Measurements from ENCODE around the gene NRBP1. TPM values are rescaled to one million over a fixed set of nuclear protein-coding genes. Genes with fewer than 3 reads are reported as not detected.

The NRBP1 gene
- total RNA-seq, 1 experiment from 2014 or later = 140 TPM

GRCh38 chr2:27379383-27379835, 49.0 kb upstream of the NRBP1 start:
- peaks cover 42 to 91% (median 76%) of the 10 kb centered on the region in 3 experiments; a peak in 6 of 7 replicates for H3K36me3 Mint-ChIP-seq (ENCODE audit: insufficient read depth in 1 of 3, low read depth in 3 of 3)
- peaks cover 12% of the 10 kb centered on the region for H3K23me2 ChIP-seq (ENCODE audit: insufficient read length, low read depth, low read length, poor library complexity, severe bottlenecking)
- H2AFZ ChIP-seq (ENCODE audit: low read length) = no peak overlapping the region
- peaks cover 1% of the 10 kb centered on the region; the same call in 1 of the 2 replicates for H3K27me3 Mint-ChIP-seq (ENCODE audit: low read depth)
- H3K18ac ChIP-seq (ENCODE audit: insufficient read length, low read depth, low read length) = no peak overlapping the region
- no peaks in the 10 kb centered on the region for H3K79me2 ChIP-seq (ENCODE audit: insufficient read depth, low read length)
- WGBS (ENCODE audit: extremely low coverage, insufficient read length, low lambda C conversion rate) = no CpG with 5 or more reads among the region's 2 CpGs
- H3K79me1 ChIP-seq (ENCODE audit: insufficient read depth, low read depth, low read length, poor library complexity, severe bottlenecking) = no peaks in the 10 kb centered on the region
- H3K27ac Mint-ChIP-seq = peak overlapping the region; percentile 41 to 92 (median 70); a peak in 5 of 7 replicates
- no peaks in the 10 kb centered on the region for H3K9me3 ChIP-seq (ENCODE audit: control insufficient read depth, low read depth, low read length)
- H2BK12ac ChIP-seq (ENCODE audit: insufficient read length, low read depth, low read length) = no peak overlapping the region
- no peak overlapping the region for H2BK120ac ChIP-seq (ENCODE audit: low read depth, low read length, poor library complexity, severe bottlenecking)
- H4K8ac ChIP-seq (replicated peaks; ENCODE audit: insufficient read length, low read depth, low read length) = no peak overlapping the region
- H3K56ac ChIP-seq (ENCODE audit: insufficient read length, low read depth, low read length) = no peak overlapping the region
- no peaks in the 10 kb centered on the region for H3K4me1 ChIP-seq (ENCODE audit: insufficient read depth, low read length)
- no peak overlapping the region for H3K23ac ChIP-seq (ENCODE audit: insufficient read length, low read depth, low read length)
- no peak overlapping the region for H2AK5ac ChIP-seq (ENCODE audit: insufficient read length, low read length)
- H2BK5ac ChIP-seq (ENCODE audit: insufficient read length, low read length) = no peak overlapping the region
- H4K5ac ChIP-seq (ENCODE audit: insufficient read length, low read depth, low read length) = no peak overlapping the region
- H3K4me1 Mint-ChIP-seq = peaks cover 19 to 27% of the 10 kb centered on the region in 2 experiments
- H3K27me3 ChIP-seq (ENCODE audit: insufficient read depth, low read length) = no peaks in the 10 kb centered on the region
- H3K14ac ChIP-seq (ENCODE audit: insufficient read depth, low read length) = no peak overlapping the region
- no peaks in the 10 kb centered on the region for H3K9me3 Mint-ChIP-seq
- H2BK20ac ChIP-seq (ENCODE audit: low read depth, low read length, poor library complexity, severe bottlenecking) = no peak overlapping the region
- no peaks in the 10 kb centered on the region for H4K20me1 ChIP-seq (ENCODE audit: control insufficient read depth, insufficient read depth, insufficient read length)
- H3K9ac ChIP-seq (ENCODE audit: extremely low read depth, insufficient read length, low read length) = peak overlapping the region; percentile 84
- H2BK15ac ChIP-seq (ENCODE audit: low read depth, low read length) = no peak overlapping the region
- no peak overlapping the region for H3K4ac ChIP-seq (ENCODE audit: low read depth, low read length)
- peak overlapping the region; percentile 87 for H3K4me2 ChIP-seq (ENCODE audit: insufficient read depth, insufficient read length, low read length)
- no peak overlapping the region for H3T11ph ChIP-seq (ENCODE audit: low read length)
- DNase-seq = no peak
- no peak overlapping the region for H3K27ac ChIP-seq (ENCODE audit: insufficient read length, low read depth, low read length)
- H3K4me3 Mint-ChIP-seq = peak overlapping the region; percentile 86 to 94
- TF ChIP-seq CTCF (conservative IDR thresholded peaks at IDR 0.05) = no peak
- no peak overlapping the region for H4K91ac ChIP-seq (ENCODE audit: insufficient read length, low read depth, low read length)

All from H9 (cell line).